ENCODE measurements around the gene TMEM106B. TPM values are rescaled to one million over a fixed set of nuclear protein-coding genes. Genes with fewer than 3 reads are reported as not detected.
A peak's percentile ranks its signal among the peaks of the same experiment; 100 is the strongest.
"Not testable (repeated sequence)": the region's sequence is repeated elsewhere in the genome, so short reads cannot be mapped to it uniquely, and the experiment has no call there.

The TMEM106B gene
- 10 to 100 TPM; 21.8 to 25.4 (median 22.1) TPM for total RNA-seq

DNA sequence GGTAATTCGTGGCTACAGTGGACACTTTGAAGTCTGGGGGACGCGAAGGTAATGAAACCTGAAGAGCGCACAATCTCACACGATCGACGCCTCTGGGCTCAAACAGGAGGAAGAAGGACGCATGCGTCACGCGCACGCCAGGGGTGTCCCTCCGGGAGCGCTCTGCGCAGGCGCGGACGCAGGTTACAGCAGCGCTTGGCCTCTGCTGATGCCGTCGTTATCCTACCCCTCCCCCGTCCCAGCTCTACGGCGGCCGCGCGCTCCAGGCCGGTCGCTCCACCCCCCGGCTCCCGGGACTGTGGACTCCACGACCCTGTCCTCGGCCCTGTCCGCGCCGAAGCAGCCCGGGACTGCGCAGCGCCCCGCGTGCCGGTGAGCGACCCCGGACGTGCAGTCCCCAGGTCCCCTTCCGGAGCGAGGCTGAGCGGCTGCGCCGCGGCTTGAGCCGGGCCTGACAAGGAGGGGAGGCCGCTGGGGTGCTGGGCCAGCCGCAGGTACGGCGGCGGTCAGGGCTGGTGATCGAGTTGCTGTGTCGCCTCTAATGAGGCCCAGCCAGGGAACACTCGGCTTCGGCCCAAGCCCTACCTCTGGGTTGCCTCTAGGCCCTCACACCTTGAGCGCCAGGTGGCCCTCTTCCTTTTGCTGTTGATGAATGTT, at the start of gene TMEM106B:
Gene TMEM106B (plus strand): TSS at position 241 of the 657 bp plus-strand sequence. CDS start 3,517 bp downstream, outside the sequence.
- DNase-seq, result peak; percentile 96
- peaks cover 36% of the 10 kb centered on the region for H3K4me1 Mint-ChIP-seq (ENCODE audit: low read depth)
- peaks cover 14% of the 10 kb centered on the region for H3K36me3 Mint-ChIP-seq (ENCODE audit: insufficient read depth)
- H3K27me3 Mint-ChIP-seq (ENCODE audit: low read depth), result no peaks in the 10 kb centered on the region
- H3K9me3 Mint-ChIP-seq, result no peaks in the 10 kb centered on the region
- H3K4me3 Mint-ChIP-seq, result peak within 1 kb of the TSS; percentile 88
- ATAC-seq, result peak; percentile 94 to 95

DNA sequence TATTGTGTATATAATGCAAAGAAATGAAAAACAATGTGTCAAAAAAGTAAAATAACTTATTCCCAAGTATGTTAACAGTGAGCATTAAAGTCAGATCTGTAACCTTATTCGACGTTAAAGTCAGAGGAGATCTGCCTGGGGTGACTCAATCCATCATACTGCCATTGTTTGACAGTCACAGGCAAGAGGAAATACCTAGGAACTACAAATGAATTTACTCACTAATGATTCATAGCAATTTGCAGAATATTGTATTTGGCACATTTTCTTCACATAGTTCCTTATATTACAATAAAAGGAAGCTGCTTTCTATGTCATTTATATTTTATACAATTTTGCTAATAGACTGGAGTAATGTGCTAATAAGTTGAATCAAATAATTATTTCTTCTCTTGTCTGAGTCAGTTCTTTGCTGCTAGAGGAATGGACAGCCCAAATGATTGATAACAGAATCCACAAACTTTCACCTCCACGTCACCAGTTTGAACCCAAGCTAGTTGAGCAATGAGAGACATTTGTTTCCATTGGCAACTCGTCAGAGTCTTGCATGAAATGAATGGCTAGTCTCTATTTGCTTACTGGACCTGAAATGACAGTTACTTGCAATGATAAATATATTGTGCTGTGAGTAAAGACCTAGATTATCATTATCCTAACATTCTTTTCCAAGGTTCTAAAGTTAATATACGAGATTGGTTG, 48.5 kb upstream of the TMEM106B start:
- ATAC-seq (no peak), DNase-seq (no peak)
- Mint-ChIP-seq H3K36me3 (ENCODE audit: insufficient read depth) (peaks cover 3% of the 10 kb centered on the region), H3K4me1 (ENCODE audit: low read depth) (no peaks in the 10 kb centered on the region), H3K27me3 (ENCODE audit: low read depth) (no peaks in the 10 kb centered on the region), H3K9me3 (peaks cover 16% of the 10 kb centered on the region), H3K4me3 (no peak overlapping the region)

GRCh38 chr7:12168065-12168464, 43.0 kb upstream of the TMEM106B start:
- Mint-ChIP-seq H3K9me3 (peaks cover 36% of the 10 kb centered on the region), H3K36me3 (ENCODE audit: insufficient read depth) (peaks cover 17% of the 10 kb centered on the region), H3K4me1 (ENCODE audit: low read depth) (peaks cover 28% of the 10 kb centered on the region)
- H3K27me3 Mint-ChIP-seq (ENCODE audit: low read depth); ATAC-seq; H3K4me3 Mint-ChIP-seq; DNase-seq: not testable (repeated sequence)

DNA sequence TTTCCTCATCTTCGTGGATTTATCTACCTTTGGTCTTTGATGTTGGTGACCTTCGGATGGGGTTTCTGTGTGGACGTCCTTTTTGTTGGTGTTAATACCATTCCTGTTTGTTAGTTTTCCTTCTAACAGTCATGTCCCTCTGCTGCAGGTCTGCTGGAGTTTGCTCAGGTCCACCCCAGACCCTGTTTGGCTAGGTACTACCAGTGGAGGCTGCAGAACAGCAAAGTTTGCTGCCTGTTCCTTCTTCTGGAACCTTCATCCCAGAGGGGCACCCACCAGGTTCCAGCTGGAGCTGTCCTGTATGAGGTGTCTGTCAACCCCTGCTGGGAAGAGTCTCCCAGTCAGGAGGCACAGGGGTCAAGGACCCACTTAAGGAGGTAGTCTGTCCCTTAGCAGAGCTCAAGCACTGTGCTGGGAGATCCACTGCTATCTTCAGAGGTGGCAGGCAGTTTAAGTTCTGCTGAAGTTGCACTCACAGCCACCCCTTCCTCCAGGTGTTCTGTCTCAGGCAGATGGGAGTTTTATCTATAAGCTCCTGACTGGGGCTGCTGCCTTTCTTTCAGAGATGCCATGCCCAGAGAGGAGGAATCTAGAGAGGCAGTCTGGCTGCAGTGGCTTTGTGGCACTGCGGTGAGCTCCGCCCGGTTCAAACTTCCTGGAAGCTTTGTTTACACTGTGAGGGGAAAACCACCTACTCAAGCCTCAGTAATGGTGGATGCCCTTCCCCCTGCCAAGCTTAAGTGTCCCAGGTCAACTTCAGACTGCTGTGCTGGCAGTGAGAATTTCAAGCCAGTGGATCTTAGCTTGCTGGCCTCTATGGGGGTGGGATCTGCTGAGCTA, 40.9 kb upstream of the TMEM106B start:
- peak; percentile 46 to 61 for ATAC-seq

GRCh38 chr7:12173671-12174070, 37.4 kb upstream of the TMEM106B start:
- DNase-seq (no peak), ATAC-seq (no peak)
- peaks cover 30% of the 10 kb centered on the region for H3K4me1 Mint-ChIP-seq (ENCODE audit: low read depth)
- H3K4me3 Mint-ChIP-seq, result no peak overlapping the region
- peaks cover 2% of the 10 kb centered on the region for H3K27me3 Mint-ChIP-seq (ENCODE audit: low read depth)
- peaks cover 8% of the 10 kb centered on the region for H3K36me3 Mint-ChIP-seq (ENCODE audit: insufficient read depth)
- peaks cover 11% of the 10 kb centered on the region for H3K9me3 Mint-ChIP-seq

More for the DNA sequence above, 40.9 kb upstream of the TMEM106B start:
- peak; percentile 6 for DNase-seq
- peaks cover 30% of the 10 kb centered on the region for H3K4me1 Mint-ChIP-seq (ENCODE audit: low read depth)
- not testable (repeated sequence) for H3K27me3 Mint-ChIP-seq (ENCODE audit: low read depth)
- H3K9me3 Mint-ChIP-seq, result peaks cover 36% of the 10 kb centered on the region
- H3K4me3 Mint-ChIP-seq, result peak overlapping the region; percentile 7
- H3K36me3 Mint-ChIP-seq (ENCODE audit: insufficient read depth), result peaks cover 17% of the 10 kb centered on the region

- H3K27me3 Mint-ChIP-seq (ENCODE audit: low read depth), result peaks cover 2% of the 10 kb centered on the region
- H3K9me3 Mint-ChIP-seq, result peaks cover 4% of the 10 kb centered on the region
- no peak overlapping the region for H3K4me3 Mint-ChIP-seq
- peaks cover 21% of the 10 kb centered on the region for H3K4me1 Mint-ChIP-seq (ENCODE audit: low read depth)
- ATAC-seq, result no peak
- DNase-seq, result no peak
- peaks cover 2% of the 10 kb centered on the region for H3K36me3 Mint-ChIP-seq (ENCODE audit: insufficient read depth)
These were observed 36.2 kb upstream of the TMEM106B start for GRCh38 chr7:12174931-12175330.

DNA sequence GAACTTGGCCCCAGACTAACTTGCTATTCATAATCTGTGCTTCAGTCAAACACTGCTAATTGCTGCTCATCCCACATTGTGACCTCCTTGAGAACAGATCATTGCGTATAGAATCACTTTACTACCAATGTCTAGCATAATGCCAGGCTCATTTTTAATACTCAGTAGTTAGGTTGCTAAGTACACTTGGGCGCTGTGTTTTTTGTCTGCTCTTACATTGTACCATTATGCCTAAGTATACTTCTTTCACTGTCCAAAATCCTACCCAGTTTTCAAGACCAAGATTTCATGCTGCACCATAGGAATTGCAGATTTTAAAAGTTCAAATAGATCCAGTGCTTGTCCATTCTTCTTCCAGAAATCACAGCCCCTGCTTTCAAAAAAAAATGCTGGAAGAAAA, 32.8 kb upstream of the TMEM106B start:
- Mint-ChIP-seq H3K27me3 (ENCODE audit: low read depth) (no peaks in the 10 kb centered on the region), H3K4me1 (ENCODE audit: low read depth) (peaks cover 3% of the 10 kb centered on the region), H3K4me3 (no peak overlapping the region), H3K36me3 (ENCODE audit: insufficient read depth) (no peaks in the 10 kb centered on the region), H3K9me3 (peaks cover 4% of the 10 kb centered on the region)
- ATAC-seq (no peak), DNase-seq (no peak)

- DNase-seq (no peak), ATAC-seq (no peak)
- no peaks in the 10 kb centered on the region for H3K4me1 Mint-ChIP-seq (ENCODE audit: low read depth)
- H3K27me3 Mint-ChIP-seq (ENCODE audit: low read depth), result peaks cover 2% of the 10 kb centered on the region
- H3K9me3 Mint-ChIP-seq, result no peaks in the 10 kb centered on the region
- H3K4me3 Mint-ChIP-seq, result no peak overlapping the region
- no peaks in the 10 kb centered on the region for H3K36me3 Mint-ChIP-seq (ENCODE audit: insufficient read depth)
These were observed 16.7 kb upstream of the TMEM106B start for GRCh38 chr7:12194426-12194825.

DNA sequence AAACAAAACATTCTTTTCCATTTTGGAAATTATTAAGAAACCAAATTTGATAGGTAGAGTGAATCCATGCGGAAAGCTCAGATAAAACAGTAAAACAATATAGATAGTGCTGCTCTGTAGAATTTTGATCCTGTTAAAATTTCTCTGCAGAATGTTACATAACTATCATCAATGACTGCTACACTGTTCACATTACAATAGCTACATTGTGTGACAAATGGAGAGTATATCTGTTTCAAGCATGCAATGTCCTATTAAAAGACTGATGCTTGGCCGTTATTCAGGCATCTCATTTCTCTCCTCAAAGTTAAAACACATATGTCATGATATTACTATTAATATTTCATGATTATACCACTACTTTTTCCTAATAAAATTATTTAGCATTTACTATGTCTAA, 14.7 kb upstream of the TMEM106B start:
- DNase-seq, result no peak
- no peak for ATAC-seq
- Mint-ChIP-seq H3K36me3 (ENCODE audit: insufficient read depth) (no peaks in the 10 kb centered on the region), H3K9me3 (no peaks in the 10 kb centered on the region), H3K4me3 (no peak overlapping the region), H3K27me3 (ENCODE audit: low read depth) (peaks cover 2% of the 10 kb centered on the region), H3K4me1 (ENCODE audit: low read depth) (no peaks in the 10 kb centered on the region)

- Mint-ChIP-seq H3K4me1 (ENCODE audit: low read depth) (no peaks in the 10 kb centered on the region), H3K9me3 (no peaks in the 10 kb centered on the region), H3K4me3 (no peak overlapping the region), H3K36me3 (ENCODE audit: insufficient read depth) (no peaks in the 10 kb centered on the region), H3K27me3 (ENCODE audit: low read depth) (peaks cover 2% of the 10 kb centered on the region)
- ATAC-seq (no peak), DNase-seq (no peak)
These were observed 11.7 kb upstream of the TMEM106B start for GRCh38 chr7:12199363-12199762.

DNA sequence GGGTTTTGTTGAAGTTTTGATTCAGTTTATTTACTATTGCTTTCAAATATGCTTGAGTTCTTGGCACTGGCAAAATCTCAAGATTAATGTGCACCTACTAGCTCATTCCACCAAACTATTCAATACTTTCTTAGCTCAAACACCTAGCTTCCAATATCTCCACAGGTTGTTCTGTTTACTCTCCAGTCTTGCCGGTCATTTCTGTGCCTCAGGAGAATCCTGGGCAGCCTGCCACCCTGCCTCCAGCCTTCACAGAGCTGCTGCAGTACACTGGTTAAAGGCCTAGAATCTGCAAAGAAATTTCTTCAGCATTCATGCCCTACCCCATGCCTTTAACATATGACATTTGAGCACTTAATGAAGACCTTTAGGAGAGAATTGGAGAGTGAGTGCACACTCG, 4.0 kb upstream of the TMEM106B start:
- no peak for DNase-seq
- H3K4me1 Mint-ChIP-seq (ENCODE audit: low read depth), result peaks cover 12% of the 10 kb centered on the region
- no peaks in the 10 kb centered on the region for H3K36me3 Mint-ChIP-seq (ENCODE audit: insufficient read depth)
- no peaks in the 10 kb centered on the region for H3K27me3 Mint-ChIP-seq (ENCODE audit: low read depth)
- no peak overlapping the region for H3K4me3 Mint-ChIP-seq
- no peaks in the 10 kb centered on the region for H3K9me3 Mint-ChIP-seq
- ATAC-seq, result no peak

GRCh38 chr7:12209221-12209620, 1.9 kb upstream of the TMEM106B start:
- no peak overlapping the region for H3K4me3 Mint-ChIP-seq
- H3K9me3 Mint-ChIP-seq, result no peaks in the 10 kb centered on the region
- peaks cover 29% of the 10 kb centered on the region for H3K4me1 Mint-ChIP-seq (ENCODE audit: low read depth)
- no peaks in the 10 kb centered on the region for H3K27me3 Mint-ChIP-seq (ENCODE audit: low read depth)
- DNase-seq (no peak), ATAC-seq (no peak)
- H3K36me3 Mint-ChIP-seq (ENCODE audit: insufficient read depth), result peaks cover 3% of the 10 kb centered on the region

GRCh38 chr7:12210179-12211053, 678 bp upstream of the TMEM106B start:
- H3K36me3 Mint-ChIP-seq (ENCODE audit: insufficient read depth), result peaks cover 9% of the 10 kb centered on the region
- DNase-seq, result no peak
- peak; percentile 12 to 16 for ATAC-seq
- H3K27me3 Mint-ChIP-seq (ENCODE audit: low read depth), result no peaks in the 10 kb centered on the region
- peak overlapping the region; percentile 88 for H3K4me3 Mint-ChIP-seq
- H3K4me1 Mint-ChIP-seq (ENCODE audit: low read depth), result peaks cover 36% of the 10 kb centered on the region
- H3K9me3 Mint-ChIP-seq, result no peaks in the 10 kb centered on the region
